ENCODE data around the gene MAP6. TPM values are rescaled to one million over a fixed set of nuclear protein-coding genes. Genes with fewer than 3 reads are reported as not detected.

MAP6 gene
- total RNA-seq, 3 donors from 2014 or later (not counting 1 experiment from before 2014, with no cell fraction given): not detected

- WGBS (ENCODE audit: insufficient coverage): 87% methylated on average over 2 of the region's 4 CpGs
- Histone ChIP-seq H3K36me3 (ENCODE audit: control insufficient read depth, insufficient read depth, low read length) (no peaks in the 10 kb centered on the region), H3K27ac (ENCODE audit: low read length) (no peak overlapping the region), H3K4me3 (ENCODE audit: low read length) (no peak overlapping the region), H3K27me3 (ENCODE audit: control insufficient read depth, insufficient read depth, low read length) (no peaks in the 10 kb centered on the region), H3K9me3 (ENCODE audit: control insufficient read depth, insufficient read depth, low read length) (no peaks in the 10 kb centered on the region), H3K4me1 (ENCODE audit: control insufficient read depth, insufficient read depth, low read length) (no peaks in the 10 kb centered on the region)
- H3K9me3 Mint-ChIP-seq: no peaks in the 10 kb centered on the region
- H3K27me3 Mint-ChIP-seq (ENCODE audit: low read depth in 2 of 2): peaks cover 8 to 10% of the 10 kb centered on the region in 2 donors
- H3K36me3 Mint-ChIP-seq: no peaks in the 10 kb centered on the region
- DNase-seq: no peak
- intact Hi-C loops (cut with micrococcal nuclease): no loop called here
- no peak for TF ChIP-seq CTCF (IDR thresholded peaks at IDR 0.05)
- no peak overlapping the region for H3K27ac Mint-ChIP-seq
- no peaks in the 10 kb centered on the region for H3K4me1 Mint-ChIP-seq
- H3K4me3 Mint-ChIP-seq: no peak overlapping the region
- no peak for ATAC-seq
These were observed 43.8 kb downstream of the MAP6 start for GRCh38 chr11:75625021-75625420.

- TF ChIP-seq CTCF (IDR thresholded peaks at IDR 0.05): no peak
- no peak overlapping the region for H3K27ac Mint-ChIP-seq
- Histone ChIP-seq H3K9me3 (ENCODE audit: control insufficient read depth, insufficient read depth, low read length) (no peaks in the 10 kb centered on the region), H3K4me3 (ENCODE audit: low read length) (no peak overlapping the region), H3K27ac (ENCODE audit: low read length) (no peak overlapping the region), H3K4me1 (ENCODE audit: control insufficient read depth, insufficient read depth, low read length) (no peaks in the 10 kb centered on the region), H3K36me3 (ENCODE audit: control insufficient read depth, insufficient read depth, low read length) (no peaks in the 10 kb centered on the region), H3K27me3 (ENCODE audit: control insufficient read depth, insufficient read depth, low read length) (no peaks in the 10 kb centered on the region)
- peaks cover 0 to 13% of the 10 kb centered on the region in 2 donors for H3K27me3 Mint-ChIP-seq (ENCODE audit: low read depth in 2 of 2)
- DNase-seq (no peak), ATAC-seq (no peak)
- no peaks in the 10 kb centered on the region for H3K36me3 Mint-ChIP-seq
- H3K9me3 Mint-ChIP-seq: no peaks in the 10 kb centered on the region
- intact Hi-C loops (cut with micrococcal nuclease): no loop called here
- H3K4me3 Mint-ChIP-seq: no peak overlapping the region
- H3K4me1 Mint-ChIP-seq: no peaks in the 10 kb centered on the region
- 86% methylated on average over 4 of the region's 5 CpGs for WGBS (ENCODE audit: insufficient coverage)
These were observed 52.6 kb downstream of the MAP6 start for GRCh38 chr11:75616281-75616680.

DNA sequence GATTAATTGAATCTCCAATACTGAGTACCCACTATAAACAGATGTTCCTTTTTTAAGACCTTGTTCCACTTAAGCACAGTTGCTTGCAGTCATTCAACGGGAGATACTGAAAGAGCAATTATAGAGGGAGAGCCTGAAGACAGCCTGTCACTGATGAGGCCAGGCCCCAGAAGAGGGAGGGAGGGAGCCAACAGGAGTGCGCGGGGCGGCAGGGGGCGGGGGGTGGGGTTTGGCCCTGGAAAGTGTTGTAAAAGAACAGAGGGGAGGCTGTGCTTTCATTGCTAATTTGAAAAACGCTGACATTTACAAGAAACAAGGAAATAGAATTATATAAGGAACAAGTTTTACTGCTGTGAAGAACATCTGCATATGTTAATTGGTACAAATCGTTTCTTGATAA is 53.1 kb downstream of the MAP6 start:
- no peak for DNase-seq
- Mint-ChIP-seq H3K27me3 (ENCODE audit: low read depth in 2 of 2) (peaks cover 0 to 13% of the 10 kb centered on the region in 2 donors), H3K4me3 (no peak overlapping the region)

More for the DNA sequence above, 53.1 kb downstream of the MAP6 start:
- intact Hi-C loops (cut with micrococcal nuclease): no loop called here
- Histone ChIP-seq H3K36me3 (ENCODE audit: control insufficient read depth, insufficient read depth, low read length) (no peaks in the 10 kb centered on the region), H3K9me3 (ENCODE audit: control insufficient read depth, insufficient read depth, low read length) (no peaks in the 10 kb centered on the region), H3K27ac (ENCODE audit: low read length) (no peak overlapping the region), H3K27me3 (ENCODE audit: control insufficient read depth, insufficient read depth, low read length) (no peaks in the 10 kb centered on the region), H3K4me1 (ENCODE audit: control insufficient read depth, insufficient read depth, low read length) (no peaks in the 10 kb centered on the region), H3K4me3 (ENCODE audit: low read length) (no peak overlapping the region)
- WGBS (ENCODE audit: insufficient coverage): 81% methylated on average over 6 of the region's 7 CpGs
- Mint-ChIP-seq H3K9me3 (no peaks in the 10 kb centered on the region), H3K27ac (no peak overlapping the region), H3K36me3 (no peaks in the 10 kb centered on the region), H3K4me1 (no peaks in the 10 kb centered on the region)
- ATAC-seq: no peak
- TF ChIP-seq CTCF (IDR thresholded peaks at IDR 0.05): no peak

Data from natural killer cell (primary cell).